DMS79 (cell line): ENCODE data around the gene EIPR1.

ENCODE experiments used
- DNase-seq: peaks from one replicate; lab custom pipeline; 2025; lab: John Stamatoyannopoulos, UW

EIPR1 gene

GRCh38 chr2:3267869-3268704 is 109.5 kb downstream of the EIPR1 start:
- DNase-seq, result no peak

GRCh38 chr2:3266925-3267867 is 110.4 kb downstream of the EIPR1 start:
- DNase-seq, result no peak

- DNase-seq, result no peak
These were observed 111.4 kb downstream of the EIPR1 start for GRCh38 chr2:3265981-3266924.

GRCh38 chr2:3265471-3265870 is 112.1 kb downstream of the EIPR1 start:
- DNase-seq, result no peak

GRCh38 chr2:3264010-3264744 is 113.4 kb downstream of the EIPR1 start:
- DNase-seq, result no peak

GRCh38 chr2:3263487-3263886 is 114.1 kb downstream of the EIPR1 start:
- DNase-seq, result no peak

GRCh38 chr2:3262437-3263388 is 114.9 kb downstream of the EIPR1 start:
- DNase-seq, result no peak

- no peak for DNase-seq
These were observed 116.1 kb downstream of the EIPR1 start for GRCh38 chr2:3261511-3261910.

GRCh38 chr2:3260959-3261358 is 116.7 kb downstream of the EIPR1 start:
- no peak for DNase-seq

GRCh38 chr2:3257826-3258225 is 119.8 kb downstream of the EIPR1 start:
- DNase-seq, result no peak

- no peak for DNase-seq
These were observed 120.5 kb downstream of the EIPR1 start for GRCh38 chr2:3257166-3257565.

- no peak for DNase-seq
These were observed 121.0 kb downstream of the EIPR1 start for GRCh38 chr2:3256605-3257004.

- no peak for DNase-seq
These were observed 121.5 kb downstream of the EIPR1 start for GRCh38 chr2:3256157-3256556.

GRCh38 chr2:3254442-3254941 is 123.1 kb downstream of the EIPR1 start:
- DNase-seq, result no peak

- DNase-seq, result no peak
These were observed 123.6 kb downstream of the EIPR1 start for GRCh38 chr2:3253913-3254441.

- DNase-seq, result no peak
These were observed 125.7 kb downstream of the EIPR1 start for GRCh38 chr2:3251946-3252345.

- no peak for DNase-seq
These were observed 128.1 kb downstream of the EIPR1 start for GRCh38 chr2:3249476-3249962.

GRCh38 chr2:3248754-3249475 is 128.7 kb downstream of the EIPR1 start:
- no peak for DNase-seq
